IMR-90 (cell line): ENCODE data around the gene HCN2. TPM values are rescaled to one million over a fixed set of nuclear protein-coding genes. Genes with fewer than 3 reads are reported as not detected.

Experiments
- ATAC-seq: fragments of 200-7000 bp; cut with Tn5 transposase; 2 replicates; pipeline ENCODE4 v1.9.1; 2020; ENCODE audit warnings: low read depth, mild to moderate bottlenecking, moderate library complexity
- BruUV-seq: library from RNA; stranded (reverse); fragments of 400-500 nt; replicated peaks from 2 replicates; lab custom pipeline; 2021; lab: Mats Ljungman, UMichigan
- CTCF ChIA-PET: fragments of 300-600 bp; formaldehyde crosslinking; extraction: SDS; loops from one replicate; lab custom pipeline; 2021; ENCODE audit warnings: antibody characterized with exemption; lab: Yijun Ruan, JAX
- POLR2A ChIA-PET: fragments of 300-600 bp; sonication (Branson Sonifier 250); formaldehyde crosslinking; loops from one replicate; lab custom pipeline; 2022; ENCODE audit warnings: antibody characterized with exemption; ENCODE audit not compliant: unreplicated experiment; lab: Charles Lee
- DNase-seq: peaks from one replicate; pipeline ENCODE4 v3.0.0; 2013
- H2AFZ ChIP-seq: replicated peaks from 2 replicates; pipeline ENCODE3; 2013; ENCODE audit warnings: low read length, mild to moderate bottlenecking; ENCODE audit not compliant: poor library complexity
- H2AK5ac ChIP-seq: 2 replicates; pipeline ENCODE4 v1.6.1; 2013; ENCODE audit warnings: low read depth, low read length, inconsistent platforms
- H2AK9ac ChIP-seq: replicated peaks from 2 replicates; pipeline ENCODE3; 2013; ENCODE audit warnings: mild to moderate bottlenecking, low read depth, low read length, moderate library complexity; ENCODE audit not compliant: poor library complexity
- H2BK120ac ChIP-seq: 2 replicates; pipeline ENCODE4 v1.6.1; 2013; ENCODE audit warnings: low read depth, low read length, inconsistent platforms
- H2BK15ac ChIP-seq: 3 replicates; pipeline ENCODE4 v1.6.1; 2013; ENCODE audit warnings: low read depth, low read length, inconsistent platforms
- H2BK20ac ChIP-seq: 2 replicates; pipeline ENCODE4 v1.6.1; 2013; ENCODE audit warnings: low read depth, mild to moderate bottlenecking, inconsistent platforms, low read length, moderate library complexity
- H2BK5ac ChIP-seq: 2 replicates; pipeline ENCODE4 v1.6.1; 2013; ENCODE audit warnings: mild to moderate bottlenecking, low read depth, low read length, inconsistent platforms; ENCODE audit not compliant: poor library complexity, severe bottlenecking
- H3K14ac ChIP-seq: replicated peaks from 2 replicates; pipeline ENCODE4 v1.6.1; 2013; ENCODE audit warnings: low read depth, low read length, inconsistent platforms
- H3K18ac ChIP-seq: 2 replicates; pipeline ENCODE4 v1.6.1; 2013; ENCODE audit warnings: low read depth, low read length, control low read depth
- H3K23ac ChIP-seq: 2 replicates; pipeline ENCODE4 v1.6.1; 2013; ENCODE audit warnings: low read depth, low read length, inconsistent platforms
- H3K27ac ChIP-seq: 2 replicates; pipeline ENCODE4 v1.5.1; 2013; ENCODE audit warnings: mild to moderate bottlenecking, control low read depth, low read length; ENCODE audit not compliant: insufficient read depth
- H3K27me3 ChIP-seq: 2 replicates; pipeline ENCODE4 v1.6.1; 2013; ENCODE audit warnings: low read length; ENCODE audit not compliant: control insufficient read depth, insufficient read depth
- H3K36me3 ChIP-seq: 2 replicates; pipeline ENCODE4 v1.6.1; 2013; ENCODE audit warnings: low read length, mixed read lengths; ENCODE audit not compliant: control insufficient read depth, insufficient read depth
- H3K4ac ChIP-seq: 2 replicates; pipeline ENCODE4 v1.6.1; 2013; ENCODE audit warnings: low read depth, low read length, inconsistent platforms
- H3K4me1 ChIP-seq: 2 replicates; pipeline ENCODE4 v1.6.1; 2013; ENCODE audit warnings: low read length, mixed read lengths; ENCODE audit not compliant: control insufficient read depth, insufficient read depth
- H3K4me2 ChIP-seq: 2 replicates; pipeline ENCODE4 v1.6.1; 2013; ENCODE audit warnings: low read depth, mild to moderate bottlenecking, control low read depth, low read length, moderate library complexity
- H3K4me3 ChIP-seq: 2 replicates; pipeline ENCODE4 v1.5.1; 2013; ENCODE audit warnings: low read depth, mild to moderate bottlenecking, control low read depth, low read length, moderate library complexity; ENCODE audit not compliant: insufficient read depth
- H3K56ac ChIP-seq: 2 replicates; pipeline ENCODE4 v1.6.1; 2013; ENCODE audit warnings: low read length, inconsistent platforms; ENCODE audit not compliant: insufficient read depth; ENCODE audit errors: extremely low read depth
- H3K79me1 ChIP-seq, 2 experiments: 2 replicates each; pipeline ENCODE4 v1.6.1; 2013; ENCODE audit warnings: low read length in 2 of 2, inconsistent platforms in 1 of 2, low read depth in 1 of 2
- H3K9ac ChIP-seq: 2 replicates; pipeline ENCODE4 v1.6.1; 2013; ENCODE audit warnings: low read depth, low read length, control low read depth
- H3K9me1 ChIP-seq: 2 replicates; pipeline ENCODE4 v1.6.1; 2013; ENCODE audit warnings: low read length, inconsistent platforms; ENCODE audit not compliant: insufficient read depth
- H3K9me3 ChIP-seq: 2 replicates; pipeline ENCODE4 v1.6.1; 2013; ENCODE audit warnings: low read length; ENCODE audit not compliant: control insufficient read depth, insufficient read depth
- H4K20me1 ChIP-seq: 2 replicates; pipeline ENCODE4 v1.6.1; 2013; ENCODE audit warnings: low read length, inconsistent platforms; ENCODE audit not compliant: insufficient read depth
- H4K5ac ChIP-seq: 2 replicates; pipeline ENCODE4 v1.6.1; 2013; ENCODE audit warnings: mild to moderate bottlenecking, low read depth, low read length, control low read depth
- H4K8ac ChIP-seq, 2 experiments: 2 replicates each; pipeline ENCODE4 v1.6.1; 2013; ENCODE audit warnings: low read depth in 2 of 2, low read length in 2 of 2, control low read depth in 1 of 2, inconsistent platforms in 1 of 2
- H4K91ac ChIP-seq: 2 replicates; pipeline ENCODE4 v1.6.1; 2013; ENCODE audit warnings: low read depth, low read length, inconsistent platforms; ENCODE audit not compliant: insufficient read depth
- BHLHE40 ChIP-seq: fragments of 150-350 bp; IDR thresholded peaks from 2 replicates; pipeline ENCODE4 v1.6.1; 2016; ENCODE audit warnings: mild to moderate bottlenecking, low read depth, low read length
- CEBPB ChIP-seq: IDR thresholded peaks from 2 replicates; pipeline ENCODE4 v1.6.1; 2012; ENCODE audit warnings: low read depth, low read length, improper control_type of control experiment
- CHD1 ChIP-seq: IDR thresholded peaks from 2 replicates; pipeline ENCODE4 v1.6.1; 2012; ENCODE audit warnings: low read depth, low read length, improper control_type of control experiment
- FOS ChIP-seq: fragments of 150-350 bp; IDR thresholded peaks from 2 replicates; pipeline ENCODE4 v1.6.1; 2016; ENCODE audit warnings: low read depth, low read length
- MAFK ChIP-seq: IDR thresholded peaks from 2 replicates; pipeline ENCODE4 v1.6.1; 2012; ENCODE audit warnings: low read depth, low read length, improper control_type of control experiment
- MAZ ChIP-seq: IDR thresholded peaks from 2 replicates; pipeline ENCODE4 v1.6.1; 2012; ENCODE audit warnings: low read depth, mild to moderate bottlenecking, low read length, improper control_type of control experiment, moderate library complexity, borderline replicate concordance
- MXI1 ChIP-seq: IDR thresholded peaks from 2 replicates; pipeline ENCODE4 v1.6.1; 2012; ENCODE audit warnings: low read depth, mild to moderate bottlenecking, low read length, moderate library complexity, borderline replicate concordance
- NFE2L2 ChIP-seq: fragments of 150-350 bp; IDR thresholded peaks from 2 replicates; pipeline ENCODE4 v1.6.1; 2016; ENCODE audit warnings: low read depth, mild to moderate bottlenecking, low read length
- POLR2A ChIP-seq: IDR thresholded peaks from 2 replicates; pipeline ENCODE4 v1.6.1; 2012; ENCODE audit warnings: mild to moderate bottlenecking, low read depth, low read length
- RAD21 ChIP-seq: IDR thresholded peaks from 2 replicates; pipeline ENCODE4 v1.6.1; 2012; ENCODE audit warnings: low read length, improper control_type of control experiment
- RCOR1 ChIP-seq: IDR thresholded peaks from 2 replicates; pipeline ENCODE4 v1.6.1; 2012; ENCODE audit warnings: mild to moderate bottlenecking, low read length, improper control_type of control experiment; ENCODE audit not compliant: insufficient replicate concordance
- RFX5 ChIP-seq: IDR thresholded peaks from 2 replicates; pipeline ENCODE4 v1.8.0; 2012; ENCODE audit warnings: low read depth, mild to moderate bottlenecking, low read length, moderate library complexity
- SMC3 ChIP-seq: fragments of 150-350 bp; IDR thresholded peaks from 2 replicates; pipeline ENCODE4 v1.6.1; 2016; ENCODE audit warnings: low read depth, mild to moderate bottlenecking, antibody characterized with exemption, low read length, moderate library complexity
- WGBS, 2 experiments: methylation state at CpG; one replicate each; pipeline versions ENCODE4 v1.1.5 to v1.1.7; 2013; ENCODE audit warnings: missing lambda C conversion rate in 2 of 2; ENCODE audit not compliant: insufficient read length in 1 of 2; ENCODE audit errors: extremely low coverage in 2 of 2; 5-methylcytosine and 5-hydroxymethylcytosine counted together
- dilution Hi-C: fragments of 300-500 bp; cut with HindIII; formaldehyde crosslinking; loops from one replicate; pipeline ENCODE4 v1.14.3; 2018; ENCODE audit warnings: low sequenced_read_pairs; ENCODE audit not compliant: unreplicated experiment
- in situ Hi-C: fragments of 300-500 bp; cut with MboI; formaldehyde crosslinking; loops from 3 replicates; pipeline ENCODE4 v1.14.3; 2019; ENCODE audit warnings: low sequenced_read_pairs, inconsistent platforms, mixed read lengths
- intact Hi-C: fragments of 100-400 bp; cut with micrococcal nuclease; formaldehyde crosslinking; loops from 2 replicates; pipeline ENCODE4 v1.10.0; 2022
- polyA plus RNA-seq, 3 experiments: library from polyadenylated mRNA; depleted of rRNA; stranded (reverse); fragments of >200 nt; gene quantifications; 2 replicates each; pipeline ENCODE4 v1.2.3, GENCODE V29; 2012; ENCODE audit warnings: low replicate concordance in 1 of 3
- total RNA-seq: library from RNA; depleted of rRNA; stranded (reverse); fragments of >200 nt; gene quantifications from 2 replicates; pipeline ENCODE4 v1.2.3, GENCODE V29; 2012
- TF ChIP-seq, protein P1 (sequence below): conservative IDR thresholded peaks from 2 replicates; pipeline ENCODE4 v1.5.1; 2012; ENCODE audit warnings: mild to moderate bottlenecking, low read depth, low read length, improper control_type of control experiment
- TF ChIP-seq, protein P2 (sequence below): fragments of 150-350 bp; IDR thresholded peaks from 2 replicates; pipeline ENCODE4 v1.6.1; 2017; ENCODE audit warnings: mild to moderate bottlenecking, antibody characterized with exemption, low read length, low read depth

Gene HCN2
- total and polyA plus RNA-seq, 2 of the 4 experiments (the other 2 are of a cell fraction) = 0.72 to 2.6 TPM

DNA sequence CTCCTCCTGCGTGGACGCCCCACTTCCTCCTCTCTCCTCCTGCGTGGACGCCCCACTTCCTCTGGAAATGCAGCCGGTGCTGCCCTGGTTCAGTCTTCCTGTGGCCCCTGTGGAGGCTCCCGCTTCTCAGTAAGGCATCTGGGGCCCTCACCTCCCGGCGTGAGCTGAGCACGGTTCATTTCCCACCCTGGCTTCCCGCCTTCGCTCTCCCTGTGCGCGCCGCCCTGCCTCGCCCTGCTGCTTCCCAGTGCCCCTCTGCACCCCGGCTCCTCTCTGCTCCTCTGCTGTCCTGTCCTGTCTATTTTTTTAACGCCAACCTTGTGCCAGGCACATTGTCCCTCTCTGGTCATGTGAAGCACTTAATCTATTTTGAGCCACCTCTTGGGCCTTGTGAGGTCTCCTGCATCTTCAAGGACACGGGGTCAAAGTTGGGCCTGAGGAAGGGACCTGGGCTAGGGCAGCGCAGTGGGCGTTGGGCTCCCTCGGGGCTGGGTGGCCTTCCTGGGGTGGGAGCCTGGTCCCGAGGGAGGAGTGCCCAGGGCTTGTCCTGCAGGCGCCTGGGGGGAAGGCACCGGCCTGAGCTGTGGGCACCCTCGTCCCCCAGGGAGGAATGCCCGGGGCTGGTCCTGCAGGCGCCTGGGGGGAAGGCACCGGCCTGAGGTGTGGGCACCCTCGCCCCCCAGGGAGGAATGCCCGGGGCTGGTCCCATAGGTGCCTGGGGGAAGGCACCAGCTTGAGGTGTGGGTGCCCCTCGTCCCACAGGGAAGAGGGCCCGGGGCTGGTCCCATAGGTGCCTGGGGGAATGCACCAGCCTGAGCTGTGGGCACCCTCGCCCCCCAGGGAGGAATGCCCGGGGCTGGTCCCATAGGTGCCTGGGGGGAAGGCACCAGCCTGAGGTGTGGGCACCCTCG is 13.0 kb downstream of the HCN2 start:
- CTCF ChIA-PET = no interaction called here
- no TSS peak for BruUV-seq
- ATAC-seq = no peak
- no peak for TF ChIP-seq CHD1
- no peak for TF ChIP-seq MAFK
- TF ChIP-seq POLR2A = no peak
- TF ChIP-seq NFE2L2 = no peak
- TF ChIP-seq BHLHE40 = no peak
- no peak for TF ChIP-seq CEBPB
- TF ChIP-seq MXI1 = no peak
- no peak for TF ChIP-seq MAZ
- TF ChIP-seq RFX5 = no peak
- TF ChIP-seq, protein P1, sequence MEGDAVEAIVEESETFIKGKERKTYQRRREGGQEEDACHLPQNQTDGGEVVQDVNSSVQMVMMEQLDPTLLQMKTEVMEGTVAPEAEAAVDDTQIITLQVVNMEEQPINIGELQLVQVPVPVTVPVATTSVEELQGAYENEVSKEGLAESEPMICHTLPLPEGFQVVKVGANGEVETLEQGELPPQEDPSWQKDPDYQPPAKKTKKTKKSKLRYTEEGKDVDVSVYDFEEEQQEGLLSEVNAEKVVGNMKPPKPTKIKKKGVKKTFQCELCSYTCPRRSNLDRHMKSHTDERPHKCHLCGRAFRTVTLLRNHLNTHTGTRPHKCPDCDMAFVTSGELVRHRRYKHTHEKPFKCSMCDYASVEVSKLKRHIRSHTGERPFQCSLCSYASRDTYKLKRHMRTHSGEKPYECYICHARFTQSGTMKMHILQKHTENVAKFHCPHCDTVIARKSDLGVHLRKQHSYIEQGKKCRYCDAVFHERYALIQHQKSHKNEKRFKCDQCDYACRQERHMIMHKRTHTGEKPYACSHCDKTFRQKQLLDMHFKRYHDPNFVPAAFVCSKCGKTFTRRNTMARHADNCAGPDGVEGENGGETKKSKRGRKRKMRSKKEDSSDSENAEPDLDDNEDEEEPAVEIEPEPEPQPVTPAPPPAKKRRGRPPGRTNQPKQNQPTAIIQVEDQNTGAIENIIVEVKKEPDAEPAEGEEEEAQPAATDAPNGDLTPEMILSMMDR = no peak
- no peak for TF ChIP-seq RCOR1
- TF ChIP-seq, protein P2, sequence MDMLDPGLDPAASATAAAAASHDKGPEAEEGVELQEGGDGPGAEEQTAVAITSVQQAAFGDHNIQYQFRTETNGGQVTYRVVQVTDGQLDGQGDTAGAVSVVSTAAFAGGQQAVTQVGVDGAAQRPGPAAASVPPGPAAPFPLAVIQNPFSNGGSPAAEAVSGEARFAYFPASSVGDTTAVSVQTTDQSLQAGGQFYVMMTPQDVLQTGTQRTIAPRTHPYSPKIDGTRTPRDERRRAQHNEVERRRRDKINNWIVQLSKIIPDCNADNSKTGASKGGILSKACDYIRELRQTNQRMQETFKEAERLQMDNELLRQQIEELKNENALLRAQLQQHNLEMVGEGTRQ = no peak
- TF ChIP-seq FOS = no peak
- no peak for TF ChIP-seq SMC3
- TF ChIP-seq RAD21 = no peak

More for the DNA sequence above, 13.0 kb downstream of the HCN2 start:
- H3K4me3 ChIP-seq = no peak overlapping the region
- H2AK9ac ChIP-seq = no peak overlapping the region
- no peak overlapping the region for H2BK5ac ChIP-seq
- no peak overlapping the region for H2AK5ac ChIP-seq
- H3K27me3 ChIP-seq = no peaks in the 10 kb centered on the region
- in situ Hi-C loops (no loop called here), dilution Hi-C loops (no loop called here), intact Hi-C loops (no loop called here)
- H3K36me3 ChIP-seq = no peaks in the 10 kb centered on the region
- 80% methylated on average over 15 of the region's 35 CpGs; no CpG with 5 or more reads in 1 of the 2 experiments for WGBS, 2 experiments
- no peak for DNase-seq
- H3K4ac ChIP-seq = no peak overlapping the region
- peaks cover 7% of the 10 kb centered on the region; the same call in 1 of the 2 replicates for H3K9me3 ChIP-seq
- H4K91ac ChIP-seq = no peak overlapping the region
- no peak overlapping the region for H3K14ac ChIP-seq
- H3K4me2 ChIP-seq = no peak overlapping the region
- no peaks in the 10 kb centered on the region; the same call in 1 of the 2 replicates for H4K20me1 ChIP-seq
- no peak overlapping the region for H4K5ac ChIP-seq
- H3K27ac ChIP-seq = no peak overlapping the region
- H3K79me1 ChIP-seq = no peaks in the 10 kb centered on the region
- no peak overlapping the region for H4K8ac ChIP-seq
- H3K9ac ChIP-seq = no peak overlapping the region
- no peak overlapping the region for H2BK15ac ChIP-seq
- no peaks in the 10 kb centered on the region for H3K9me1 ChIP-seq
- H3K23ac ChIP-seq = no peak overlapping the region
- no peaks in the 10 kb centered on the region for H3K4me1 ChIP-seq
- no peak overlapping the region for H2AFZ ChIP-seq
- no peak overlapping the region for H2BK120ac ChIP-seq
- POLR2A ChIA-PET = no interaction called here
- H3K18ac ChIP-seq = no peak overlapping the region
- H2BK20ac ChIP-seq = no peak overlapping the region
- no peak overlapping the region for H3K56ac ChIP-seq
